ENCODE results near the gene SORCS3. TPM values are rescaled to one million over a fixed set of nuclear protein-coding genes. Genes with fewer than 3 reads are reported as not detected.

The SORCS3 gene
- total and polyA plus RNA-seq, 2 of the 4 experiments (the other 2 are of a cell fraction), result not detected

DNA sequence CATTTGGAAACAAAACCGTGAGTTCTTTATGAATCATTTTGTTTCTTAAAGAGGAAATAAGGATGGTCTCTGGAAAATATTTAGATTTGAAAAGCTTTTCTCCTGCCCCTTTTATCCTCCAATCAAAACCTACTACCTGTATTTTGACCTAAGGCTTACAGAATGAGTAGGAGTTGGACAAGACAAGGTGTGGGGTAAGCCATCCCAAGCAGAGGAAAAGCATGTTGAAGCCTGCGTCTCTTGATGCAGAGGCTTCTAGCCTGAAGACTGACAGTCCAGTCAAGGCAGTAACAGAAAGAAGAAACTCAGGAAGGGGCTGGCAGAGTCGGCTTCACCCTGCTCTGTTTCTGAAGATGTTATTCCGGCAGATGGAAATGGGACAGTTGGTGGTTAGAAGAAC is 551.1 kb downstream of the SORCS3 start:
- Histone ChIP-seq H3K14ac (replicated peaks; ENCODE audit: low read depth, low read length) (no peak overlapping the region), H3K56ac (ENCODE audit: extremely low read depth, insufficient read depth, low read length) (no peak overlapping the region), H4K91ac (ENCODE audit: insufficient read depth, low read depth, low read length) (no peak overlapping the region), H4K5ac (ENCODE audit: low read depth, low read length) (no peak overlapping the region), H3K4me3 (ENCODE audit: insufficient read depth, low read depth, low read length) (no peak overlapping the region), H3K9me1 (ENCODE audit: insufficient read depth, low read length) (no peaks in the 10 kb centered on the region), H4K20me1 (ENCODE audit: insufficient read depth, low read length) (no peaks in the 10 kb centered on the region), H3K36me3 (ENCODE audit: control insufficient read depth, insufficient read depth, low read length) (no peaks in the 10 kb centered on the region), H2BK20ac (ENCODE audit: low read depth, low read length) (no peak overlapping the region), H3K23ac (ENCODE audit: low read depth, low read length) (no peak overlapping the region), H3K79me1 (ENCODE audit: low read depth in 1 of 2, low read length in 2 of 2) (no peaks in the 10 kb centered on the region), H2AFZ (replicated peaks; ENCODE audit: low read length, poor library complexity) (no peak overlapping the region), H3K9me3 (ENCODE audit: control insufficient read depth, insufficient read depth, low read length) (peaks cover 12% of the 10 kb centered on the region), H3K4ac (ENCODE audit: low read depth, low read length) (no peak overlapping the region), H3K27ac (ENCODE audit: insufficient read depth, low read length) (no peak overlapping the region), H3K9ac (ENCODE audit: low read depth, low read length) (no peak overlapping the region), H3K4me2 (ENCODE audit: low read depth, low read length) (no peak overlapping the region), H2AK5ac (ENCODE audit: low read depth, low read length) (no peak overlapping the region), H2AK9ac (replicated peaks; ENCODE audit: low read depth, low read length, poor library complexity) (no peak overlapping the region), H2BK15ac (ENCODE audit: low read depth, low read length) (no peak overlapping the region), H4K8ac (ENCODE audit: low read depth in 2 of 2, low read length in 2 of 2) (no peak overlapping the region), H3K27me3 (ENCODE audit: control insufficient read depth, insufficient read depth, low read length) (no peaks in the 10 kb centered on the region), H3K4me1 (ENCODE audit: control insufficient read depth, insufficient read depth, low read length) (no peaks in the 10 kb centered on the region), H3K18ac (ENCODE audit: low read depth, low read length) (no peak overlapping the region), H2BK120ac (ENCODE audit: low read depth, low read length) (no peak overlapping the region), H2BK5ac (ENCODE audit: low read depth, low read length, poor library complexity, severe bottlenecking) (no peak overlapping the region)
- WGBS, 2 experiments (ENCODE audit: extremely low coverage in 2 of 2, insufficient read length in 1 of 2), result no CpG with 5 or more reads among the region's 4 CpGs
- DNase-seq (no peak), ATAC-seq (ENCODE audit: low read depth) (no peak)
- intact Hi-C loops (cut with micrococcal nuclease) (no loop called here), in situ Hi-C loops (cut with MboI; ENCODE audit: low sequenced_read_pairs) (no loop called here), dilution Hi-C loops (cut with HindIII; ENCODE audit: low sequenced_read_pairs, unreplicated experiment) (no loop called here)
- ChIA-PET POLR2A (ENCODE audit: unreplicated experiment) (no interaction called here), CTCF (no interaction called here)
- no TSS peak for BruUV-seq (replicated peaks)
- no peak for TF ChIP-seq SMC3 (IDR thresholded peaks at IDR 0.05; ENCODE audit: low read depth, low read length)
- no peak for TF ChIP-seq POLR2A (IDR thresholded peaks at IDR 0.05; ENCODE audit: low read depth, low read length)
- TF ChIP-seq, protein P1, sequence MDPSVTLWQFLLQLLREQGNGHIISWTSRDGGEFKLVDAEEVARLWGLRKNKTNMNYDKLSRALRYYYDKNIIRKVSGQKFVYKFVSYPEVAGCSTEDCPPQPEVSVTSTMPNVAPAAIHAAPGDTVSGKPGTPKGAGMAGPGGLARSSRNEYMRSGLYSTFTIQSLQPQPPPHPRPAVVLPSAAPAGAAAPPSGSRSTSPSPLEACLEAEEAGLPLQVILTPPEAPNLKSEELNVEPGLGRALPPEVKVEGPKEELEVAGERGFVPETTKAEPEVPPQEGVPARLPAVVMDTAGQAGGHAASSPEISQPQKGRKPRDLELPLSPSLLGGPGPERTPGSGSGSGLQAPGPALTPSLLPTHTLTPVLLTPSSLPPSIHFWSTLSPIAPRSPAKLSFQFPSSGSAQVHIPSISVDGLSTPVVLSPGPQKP (IDR thresholded peaks at IDR 0.05; ENCODE audit: borderline replicate concordance, low read depth, low read length), result no peak
- TF ChIP-seq, protein P2, sequence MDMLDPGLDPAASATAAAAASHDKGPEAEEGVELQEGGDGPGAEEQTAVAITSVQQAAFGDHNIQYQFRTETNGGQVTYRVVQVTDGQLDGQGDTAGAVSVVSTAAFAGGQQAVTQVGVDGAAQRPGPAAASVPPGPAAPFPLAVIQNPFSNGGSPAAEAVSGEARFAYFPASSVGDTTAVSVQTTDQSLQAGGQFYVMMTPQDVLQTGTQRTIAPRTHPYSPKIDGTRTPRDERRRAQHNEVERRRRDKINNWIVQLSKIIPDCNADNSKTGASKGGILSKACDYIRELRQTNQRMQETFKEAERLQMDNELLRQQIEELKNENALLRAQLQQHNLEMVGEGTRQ (IDR thresholded peaks at IDR 0.05; ENCODE audit: low read depth, low read length), result no peak
- TF ChIP-seq FOS (IDR thresholded peaks at IDR 0.05; ENCODE audit: low read depth, low read length), result no peak
- no peak for TF ChIP-seq CHD1 (IDR thresholded peaks at IDR 0.05; ENCODE audit: low read depth, low read length)
- no peak for TF ChIP-seq RCOR1 (IDR thresholded peaks at IDR 0.05; ENCODE audit: insufficient replicate concordance, low read length)
- TF ChIP-seq MAFK (IDR thresholded peaks at IDR 0.05; ENCODE audit: low read depth, low read length), result no peak
- TF ChIP-seq NFE2L2 (IDR thresholded peaks at IDR 0.05; ENCODE audit: low read depth, low read length), result no peak

All from IMR-90 (cell line).